CD14-positive monocyte (primary cell): Measurements from ENCODE around the gene ATP5PD. TPM values are rescaled to one million over a fixed set of nuclear protein-coding genes. Genes with fewer than 3 reads are reported as not detected.
A peak's percentile ranks its signal among the peaks of the same experiment; 100 is the strongest.

Experiments
- DNase-seq, 3 donors: peaks; one replicate each; pipeline ENCODE4 v3.0.0-alpha.2; 2011 to 2022
- H2AFZ ChIP-seq: 2 replicates; pipeline ENCODE4 v1.6.0; 2012; ENCODE audit warnings: mild to moderate bottlenecking, low read depth, low read length, inconsistent platforms; ENCODE audit not compliant: insufficient read depth, poor library complexity, severe bottlenecking
- H3K27ac ChIP-seq, 2 donors: 1 replicate in 1 of 2; 2 replicates in 1 of 2; pipeline ENCODE4 v1.5.1; 2012 to 2013; ENCODE audit warnings: low read length in 2 of 2, control low read depth in 1 of 2, inconsistent platforms in 1 of 2, low read depth in 1 of 2, mild to moderate bottlenecking in 1 of 2
- H3K27me3 ChIP-seq, 2 donors: one replicate each; pipeline versions ENCODE4 v1.6.0 to v1.6.1; 2011 to 2013; ENCODE audit warnings: low read length in 2 of 2; ENCODE audit not compliant: control insufficient read depth in 2 of 2, insufficient read depth in 2 of 2
- H3K36me3 ChIP-seq, 2 donors: replicated peaks in 1 of 2; 1 replicate in 1 of 2; 2 replicates in 1 of 2; pipeline versions ENCODE4 v1.5.1 to v1.6.1; 2012 to 2013; ENCODE audit warnings: low read length in 2 of 2, control low read depth in 1 of 2, inconsistent platforms in 1 of 2, mild to moderate bottlenecking in 1 of 2; ENCODE audit not compliant: insufficient read depth in 2 of 2, control insufficient read depth in 1 of 2
- H3K4me1 ChIP-seq, 2 donors: 1 replicate in 1 of 2; 2 replicates in 1 of 2; pipeline versions ENCODE4 v1.5.1 to v1.6.1; 2012 to 2013; ENCODE audit warnings: low read length in 2 of 2, control low read depth in 1 of 2, inconsistent platforms in 1 of 2, mild to moderate bottlenecking in 1 of 2, moderate library complexity in 1 of 2; ENCODE audit not compliant: insufficient read depth in 2 of 2, control insufficient read depth in 1 of 2
- H3K4me2 ChIP-seq: replicated peaks from 2 replicates; pipeline ENCODE3; 2012; ENCODE audit warnings: low read length, moderate library complexity, mild to moderate bottlenecking; ENCODE audit not compliant: poor library complexity, severe bottlenecking; ENCODE audit errors: extremely low read depth
- H3K4me3 ChIP-seq, 3 experiments: fragments of 200-600 bp in 1 of 3; sonication (generic) in 1 of 3; replicated peaks in 1 of 3; 1 replicate in 2 of 3; 2 replicates in 1 of 3; pipeline ENCODE4 v1.5.1; 2011 to 2013; ENCODE audit warnings: low read length in 3 of 3, mild to moderate bottlenecking in 3 of 3, control low read depth in 2 of 3, low read depth in 2 of 3, inconsistent platforms in 1 of 3, moderate library complexity in 1 of 3
- H3K79me2 ChIP-seq: 2 replicates; pipeline ENCODE4 v1.6.0; 2012; ENCODE audit warnings: mild to moderate bottlenecking, control low read depth, inconsistent platforms, low read length, moderate library complexity; ENCODE audit not compliant: insufficient read depth
- H3K9ac ChIP-seq: 2 replicates; pipeline ENCODE4 v1.6.0; 2017; ENCODE audit warnings: low read length, mild to moderate bottlenecking; ENCODE audit not compliant: insufficient read depth, poor library complexity, severe bottlenecking
- H3K9me3 ChIP-seq, 2 donors: replicated peaks in 1 of 2; 1 replicate in 1 of 2; 2 replicates in 1 of 2; pipeline versions ENCODE4 v1.5.1 to v1.6.1; 2012 to 2013; ENCODE audit warnings: low read length in 2 of 2, control low read depth in 1 of 2; ENCODE audit not compliant: control insufficient read depth in 1 of 2, insufficient read depth in 1 of 2
- H4K20me1 ChIP-seq: 2 replicates; pipeline ENCODE4 v1.6.0; 2012; ENCODE audit warnings: mild to moderate bottlenecking, low read length, control low read depth, moderate library complexity; ENCODE audit not compliant: insufficient read depth
- H3K27ac Mint-ChIP-seq, 7 donors: one replicate each; pipeline ENCODE4 v1.8.0; 2020; ENCODE audit warnings: mild to moderate bottlenecking in 7 of 7, mixed read lengths in 7 of 7, moderate library complexity in 6 of 7, inconsistent platforms in 2 of 7
- H3K27me3 Mint-ChIP-seq, 3 donors: one replicate each; pipeline ENCODE4 v1.8.0; 2021 to 2022; ENCODE audit warnings: low read depth in 3 of 3, mild to moderate bottlenecking in 3 of 3, mixed read lengths in 3 of 3, moderate library complexity in 3 of 3, inconsistent platforms in 1 of 3
- H3K36me3 Mint-ChIP-seq, 2 donors: one replicate each; pipeline ENCODE4 v1.8.0; 2020; ENCODE audit warnings: mixed read lengths in 2 of 2, inconsistent platforms in 1 of 2, mild to moderate bottlenecking in 1 of 2
- H3K4me1 Mint-ChIP-seq: one replicate; pipeline ENCODE4 v1.8.0; 2020; ENCODE audit warnings: mild to moderate bottlenecking, mixed read lengths
- H3K4me3 Mint-ChIP-seq, 2 donors: one replicate each; pipeline ENCODE4 v1.8.0; 2020; ENCODE audit warnings: mild to moderate bottlenecking in 2 of 2, mixed read lengths in 2 of 2, moderate library complexity in 1 of 2
- H3K9me3 Mint-ChIP-seq, 7 donors: one replicate each; pipeline ENCODE4 v1.8.0; 2020 to 2022; ENCODE audit warnings: mixed read lengths in 7 of 7, mild to moderate bottlenecking in 6 of 7, moderate library complexity in 6 of 7, inconsistent platforms in 2 of 7
- CTCF ChIP-seq: fragments of 200-600 bp; IDR thresholded peaks from one replicate; pipeline ENCODE4 v1.8.0; 2022; ENCODE audit warnings: antibody characterized with exemption, mild to moderate bottlenecking
- WGBS: methylation state at CpG from one replicate; pipeline ENCODE4 v1.1.5; 2013; ENCODE audit warnings: missing lambda C conversion rate; ENCODE audit not compliant: insufficient coverage; 5-methylcytosine and 5-hydroxymethylcytosine counted together
- intact Hi-C, 2 donors: fragments of 100-400 bp; cut with micrococcal nuclease; formaldehyde crosslinking; loops; one replicate each; pipeline versions ENCODE4 v1.15.0 to v1.15.1; 2023
- polyA minus RNA-seq: library from RNA; depleted of rRNA, polyadenylated mRNA; stranded (reverse); fragments of >200 nt; gene quantifications from 2 replicates; pipeline ENCODE4 v1.2.3, GENCODE V29; 2012
- polyA plus RNA-seq, 3 donors: library from polyadenylated mRNA; depleted of rRNA in 1 of 3; unstranded in 2 of 3; stranded (reverse) in 1 of 3; fragments of 300-500 nt in 2 of 3; fragments of >200 nt in 1 of 3; fragmentation: Illumina TruSeq in 2 of 3; gene quantifications; 1 replicate in 2 of 3; 2 replicates in 1 of 3; pipeline ENCODE4 v1.2.3, GENCODE V29; 2012 to 2021
- total RNA-seq, 12 experiments: library from RNA in 1 of 12; stranded (reverse) in 1 of 12; fragments of 120-200 nt in 1 of 12; gene quantifications; one replicate each; pipeline ENCODE4 v1.2.4 and lab custom pipeline; 2013 to 2026; ENCODE audit warnings: mixed read lengths in 6 of 12, inconsistent platforms in 1 of 12

Gene ATP5PD
- 311 TPM for total RNA-seq (2013)
- polyA plus RNA-seq = 100 to 1,000 TPM; 139 to 451 (median 437) TPM
- polyA minus RNA-seq = 50.2 and 53.1 TPM in 2 replicates
- 7.1 to 60.0 (median 44.5) reads per million in 11 experiments for total RNA-seq (lab: John Stamatoyannopoulos, UW)

GRCh38 chr17:75046407-75047289 lies at the start of gene ATP5PD, which contains the start of gene KCTD2:
TSS of gene ATP5PD (minus strand) at chr17:75046969. CDS start at chr17:75042650, 4,319 bp downstream.
TSS of gene KCTD2 (plus strand) at chr17:75047225. CDS start at chr17:75047251, 26 bp downstream.
- no peak for TF ChIP-seq CTCF
- Histone ChIP-seq H3K9ac (peak within 1 kb of the TSS; percentile 97), H4K20me1 (peaks cover 12% of the 10 kb centered on the region), H3K4me2 (peak within 1 kb of the TSS; percentile 88), H3K27me3 (no peaks in the 10 kb centered on the region), H3K4me1 (peaks cover 18 to 25% of the 10 kb centered on the region in 2 donors), H3K79me2 (peaks cover 41% of the 10 kb centered on the region), H3K36me3 (peaks cover 20 to 31% of the 10 kb centered on the region in 2 donors), H3K4me3 (peak within 1 kb of the TSS; percentile 57 to 100 (median 97)), H3K9me3 (no peaks in the 10 kb centered on the region), H2AFZ (peak within 1 kb of the TSS; percentile 97), H3K27ac (peak within 1 kb of the TSS; percentile 96)
- WGBS = under 1% methylated on average over 43 of the region's 72 CpGs
- peak; percentile 94 to 96 (median 94) for DNase-seq
- H3K27ac Mint-ChIP-seq = peak within 1 kb of the TSS; percentile 93 to 98 (median 97)
- H3K9me3 Mint-ChIP-seq = no peaks in the 10 kb centered on the region
- peaks cover 23% of the 10 kb centered on the region for H3K4me1 Mint-ChIP-seq
- H3K27me3 Mint-ChIP-seq = peaks cover 0 to 2% (median 0%) of the 10 kb centered on the region in 3 donors
- intact Hi-C loops = loop anchor here (5.0 kb wide), 1 partner anchor 136 kb away; the partner anchor contains the start of gene SUMO2 (in 2 of the 2)
- peak within 1 kb of the TSS; percentile 92 to 94 for H3K4me3 Mint-ChIP-seq
- peaks cover 16 to 35% of the 10 kb centered on the region in 2 donors for H3K36me3 Mint-ChIP-seq

GRCh38 chr17:75096082-75096625 lies 49.4 kb upstream of the ATP5PD start:
- Mint-ChIP-seq H3K4me3 (peak overlapping the region; percentile 48 to 76), H3K36me3 (peaks cover 35 to 64% of the 10 kb centered on the region in 2 donors), H3K27ac (peak overlapping the region; percentile 88 to 96 (median 92)), H3K4me1 (peaks cover 52% of the 10 kb centered on the region), H3K9me3 (peaks cover 0 to 2% (median 0%) of the 10 kb centered on the region in 7 donors), H3K27me3 (peaks cover 2 to 3% (median 3%) of the 10 kb centered on the region in 3 donors)
- Histone ChIP-seq H4K20me1 (peaks cover 8% of the 10 kb centered on the region), H3K4me2 (peak overlapping the region; percentile 62), H3K36me3 (peaks cover 36 to 45% of the 10 kb centered on the region in 2 donors), H2AFZ (peak overlapping the region; percentile 29), H3K79me2 (peaks cover 37% of the 10 kb centered on the region), H3K4me1 (peaks cover 57% of the 10 kb centered on the region in 2 donors), H3K27ac (peak overlapping the region; percentile 38 to 78), H3K9ac (no peak overlapping the region), H3K9me3 (no peaks in the 10 kb centered on the region), H3K4me3 (peak overlapping the region in 1 of 3 experiments; percentile 52), H3K27me3 (no peaks in the 10 kb centered on the region)
- peak; percentile 92 to 96 (median 96) for DNase-seq
- intact Hi-C loops = no loop called here
- TF ChIP-seq CTCF = no peak
- WGBS = 0% methylated on average over 6 of the region's 14 CpGs
